H1 (cell line): Measurements from ENCODE around the gene PSMD6. TPM values are rescaled to one million over a fixed set of nuclear protein-coding genes. Genes with fewer than 3 reads are reported as not detected.

Source experiments
- CTCF ChIA-PET: fragments of 300-600 bp; sonication (Branson Sonifier 250); formaldehyde crosslinking; loops from one replicate; lab custom pipeline; 2021; ENCODE audit not compliant: partially characterized antibody; lab: Charles Lee
- POLR2A ChIA-PET: fragments of 300-600 bp; sonication (Branson Sonifier 250); formaldehyde crosslinking; loops from one replicate; lab custom pipeline; 2021; ENCODE audit warnings: inconsistent platforms; ENCODE audit not compliant: partially characterized antibody; lab: Charles Lee
- DNase-seq, 2 experiments: peaks; one replicate each; pipeline versions ENCODE4 v3.0.0 to v3.0.0-alpha.2; 2010 to 2022; ENCODE audit warnings: low spot score in 2 of 2, low read depth in 1 of 2, mixed read lengths in 1 of 2
- FAIRE-seq: peaks from 2 replicates; lab custom pipeline; 2011; peaks lifted over from hg19 to GRCh38; lab: Jason Lieb, UNC
- H2AFZ ChIP-seq: 2 replicates; pipeline ENCODE4 v1.8.1; 2012; ENCODE audit warnings: low read length, inconsistent platforms
- H2AK5ac ChIP-seq: 2 replicates; pipeline ENCODE4 v1.6.1; 2013; ENCODE audit warnings: low read depth, low read length
- H2BK120ac ChIP-seq: replicated peaks from 2 replicates; pipeline ENCODE3; 2013; ENCODE audit warnings: low read depth, low read length, inconsistent platforms
- H2BK12ac ChIP-seq: 2 replicates; pipeline ENCODE4 v1.6.1; 2013; ENCODE audit warnings: low read depth, low read length
- H2BK15ac ChIP-seq: 2 replicates; pipeline ENCODE4 v1.6.1; 2013; ENCODE audit warnings: low read length
- H2BK20ac ChIP-seq: 2 replicates; pipeline ENCODE4 v1.6.1; 2013; ENCODE audit warnings: low read length
- H2BK5ac ChIP-seq: 2 replicates; pipeline ENCODE4 v1.6.1; 2013; ENCODE audit warnings: low read depth, low read length
- H3K14ac ChIP-seq: 2 replicates; pipeline ENCODE4 v1.6.1; 2013; ENCODE audit warnings: inconsistent platforms; ENCODE audit not compliant: insufficient read length
- H3K18ac ChIP-seq: 2 replicates; pipeline ENCODE4 v1.6.1; 2013; ENCODE audit warnings: low read length; ENCODE audit errors: extremely low read depth
- H3K23ac ChIP-seq: 2 replicates; pipeline ENCODE4 v1.6.1; 2013; ENCODE audit warnings: inconsistent platforms; ENCODE audit not compliant: insufficient read length
- H3K23me2 ChIP-seq: 2 replicates; pipeline ENCODE4 v1.6.1; 2013; ENCODE audit warnings: low read depth, low read length
- H3K27ac ChIP-seq: 2 replicates; pipeline ENCODE4 v1.6.1; 2011; ENCODE audit warnings: low read depth, low read length, inconsistent platforms
- H3K27me3 ChIP-seq, 4 experiments: replicated peaks in 1 of 4; 1 replicate in 1 of 4; 2 replicates in 3 of 4; pipeline versions ENCODE4 v1.6.1 to v1.8.1; 2011 to 2013; ENCODE audit warnings: low read length in 3 of 4, mild to moderate bottlenecking in 3 of 4, inconsistent platforms in 2 of 4, mixed read lengths in 2 of 4, moderate library complexity in 1 of 4; ENCODE audit not compliant: control insufficient read depth in 3 of 4, insufficient read depth in 3 of 4; ENCODE audit errors: extremely low read depth in 1 of 4
- H3K36me3 ChIP-seq, 4 experiments: 2 replicates each; pipeline versions ENCODE4 v1.6.1 to v1.8.1; 2011 to 2013; ENCODE audit warnings: mild to moderate bottlenecking in 4 of 4, low read length in 3 of 4, moderate library complexity in 2 of 4, control low read depth in 1 of 4, inconsistent platforms in 1 of 4; ENCODE audit not compliant: insufficient read depth in 4 of 4, control insufficient read depth in 2 of 4
- H3K4ac ChIP-seq: replicated peaks from 2 replicates; pipeline ENCODE3; 2013; ENCODE audit warnings: low read length, low read depth, mixed read lengths, inconsistent platforms; ENCODE audit not compliant: insufficient read length
- H3K4me1 ChIP-seq, 4 experiments: replicated peaks in 1 of 4; 1 replicate in 1 of 4; 2 replicates in 3 of 4; pipeline versions ENCODE4 v1.6.1 to v1.8.1; 2011 to 2013; ENCODE audit warnings: low read length in 3 of 4, inconsistent platforms in 2 of 4, mixed read lengths in 1 of 4; ENCODE audit not compliant: insufficient read depth in 4 of 4, control insufficient read depth in 3 of 4
- H3K4me2 ChIP-seq, 2 experiments: 2 replicates each; pipeline versions ENCODE4 v1.6.1 to v1.8.1; 2011 to 2013; ENCODE audit warnings: low read depth in 2 of 2, low read length in 2 of 2, control low read depth in 1 of 2, inconsistent platforms in 1 of 2, mild to moderate bottlenecking in 1 of 2; ENCODE audit not compliant: insufficient read depth in 1 of 2
- H3K4me3 ChIP-seq, 4 experiments: fragments of 200-600, 300-600 bp in 1 of 4; sonication (generic), shearing (Covaris generic), sonication (Bioruptor Twin) in 1 of 4; 2 replicates each; pipeline versions ENCODE4 v1.5.1 to v1.8.1; 2011 to 2016; ENCODE audit warnings: low read length in 4 of 4, low read depth in 3 of 4, control low read depth in 2 of 4, inconsistent platforms in 2 of 4, mild to moderate bottlenecking in 2 of 4, mixed read lengths in 1 of 4, moderate library complexity in 1 of 4; ENCODE audit not compliant: insufficient read depth in 2 of 4; ENCODE audit errors: extremely low read depth in 1 of 4
- H3K56ac ChIP-seq: replicated peaks from 2 replicates; pipeline ENCODE3; 2013; ENCODE audit warnings: low read depth, mild to moderate bottlenecking, mixed read lengths, low read length, inconsistent platforms; ENCODE audit not compliant: insufficient read length
- H3K79me1 ChIP-seq: 2 replicates; pipeline ENCODE4 v1.6.1; 2013; ENCODE audit warnings: low read depth, low read length, control low read depth
- H3K79me2 ChIP-seq, 2 experiments: 2 replicates each; pipeline versions ENCODE4 v1.6.1 to v1.8.1; 2012 to 2013; ENCODE audit warnings: low read length in 2 of 2, mild to moderate bottlenecking in 2 of 2, inconsistent platforms in 1 of 2; ENCODE audit not compliant: insufficient read depth in 2 of 2, control insufficient read depth in 1 of 2
- H3K9ac ChIP-seq, 4 experiments: replicated peaks in 1 of 4; 1 replicate in 1 of 4; 2 replicates in 3 of 4; pipeline versions ENCODE4 v1.6.1 to v1.8.1; 2011 to 2013; ENCODE audit warnings: low read depth in 3 of 4, low read length in 3 of 4, control low read depth in 2 of 4, mild to moderate bottlenecking in 2 of 4, moderate library complexity in 2 of 4, inconsistent platforms in 1 of 4; ENCODE audit errors: extremely low read depth in 1 of 4
- H3K9me3 ChIP-seq, 2 experiments: 2 replicates each; pipeline versions ENCODE4 v1.6.1 to v1.8.1; 2012 to 2013; ENCODE audit warnings: mild to moderate bottlenecking in 2 of 2, moderate library complexity in 2 of 2, control low read depth in 1 of 2, inconsistent platforms in 1 of 2, low read depth in 1 of 2, low read length in 1 of 2, mixed read lengths in 1 of 2; ENCODE audit not compliant: insufficient read depth in 2 of 2
- H4K20me1 ChIP-seq, 2 experiments: replicated peaks in 1 of 2; 2 replicates each; pipeline versions ENCODE3 to v1.8.1; 2011 to 2013; ENCODE audit warnings: inconsistent platforms in 2 of 2, low read length in 2 of 2, mild to moderate bottlenecking in 1 of 2; ENCODE audit not compliant: insufficient read depth in 2 of 2, control insufficient read depth in 1 of 2
- H4K5ac ChIP-seq: 2 replicates; pipeline ENCODE4 v1.6.1; 2013; ENCODE audit warnings: low read length, low read depth, mixed read lengths, inconsistent platforms; ENCODE audit not compliant: insufficient read length
- H4K8ac ChIP-seq: 2 replicates; pipeline ENCODE4 v1.8.0; 2013; ENCODE audit warnings: mild to moderate bottlenecking, moderate library complexity, low read length, inconsistent platforms; ENCODE audit not compliant: insufficient read depth; ENCODE audit errors: extremely low read depth
- H4K91ac ChIP-seq: replicated peaks from 2 replicates; pipeline ENCODE3; 2013; ENCODE audit warnings: low read length, mixed read lengths, inconsistent platforms; ENCODE audit not compliant: insufficient read length
- ATF2 ChIP-seq: IDR thresholded peaks from 2 replicates; pipeline ENCODE4 v1.6.1; 2012; ENCODE audit warnings: low read length, inconsistent platforms
- BRCA1 ChIP-seq: IDR thresholded peaks from 2 replicates; pipeline ENCODE4 v1.6.1; 2012; ENCODE audit warnings: low read depth, low read length, improper control_type of control experiment
- CREB1 ChIP-seq: IDR thresholded peaks from 2 replicates; pipeline ENCODE4 v1.6.1; 2012; ENCODE audit warnings: inconsistent platforms
- CTBP2 ChIP-seq: IDR thresholded peaks from 2 replicates; pipeline ENCODE4 v1.7.0; 2011; ENCODE audit warnings: borderline replicate concordance, mild to moderate bottlenecking, moderate library complexity, mixed read lengths, low read length; ENCODE audit not compliant: insufficient read depth, insufficient read length
- HDAC6 ChIP-seq: IDR thresholded peaks from one replicate; pipeline ENCODE4 v1.7.1; 2012; ENCODE audit warnings: low read depth, mild to moderate bottlenecking, inconsistent platforms, low read length, moderate library complexity
- KDM1A ChIP-seq: fragments of 200-600, 300-600 bp; sonication (generic); IDR thresholded peaks from 2 replicates; pipeline ENCODE4 v1.7.1; 2016; ENCODE audit warnings: mild to moderate bottlenecking, low read length, borderline replicate concordance
- KDM4A ChIP-seq: IDR thresholded peaks from one replicate; pipeline ENCODE4 v1.7.1; 2012; ENCODE audit warnings: low read depth, mild to moderate bottlenecking, moderate library complexity, low read length, inconsistent platforms; ENCODE audit not compliant: severe bottlenecking
- NANOG ChIP-seq: IDR thresholded peaks from 2 replicates; pipeline ENCODE4 v1.6.1; 2011; ENCODE audit warnings: low read length, low read depth, mild to moderate bottlenecking, inconsistent platforms; ENCODE audit not compliant: insufficient read depth, poor library complexity, severe bottlenecking
- SAP30 ChIP-seq: fragments of 300-600 bp; sonication (generic); IDR thresholded peaks from 2 replicates; pipeline ENCODE4 v1.7.1; 2012; ENCODE audit warnings: low read length, moderate library complexity, mild to moderate bottlenecking, inconsistent platforms; ENCODE audit not compliant: insufficient read depth, insufficient replicate concordance
- SIN3A ChIP-seq, 2 experiments: IDR thresholded peaks in 1 of 2; conservative IDR thresholded peaks in 1 of 2; 2 replicates each; pipeline ENCODE4 v1.6.1; 2011 to 2012; ENCODE audit warnings: low read length in 2 of 2, improper control_type of control experiment in 1 of 2, low read depth in 1 of 2, mild to moderate bottlenecking in 1 of 2
- SP4 ChIP-seq: IDR thresholded peaks from 2 replicates; pipeline ENCODE4 v1.6.1; 2012; ENCODE audit warnings: low read length, inconsistent platforms
- TBP ChIP-seq: IDR thresholded peaks from 2 replicates; pipeline ENCODE4 v1.6.1; 2011; ENCODE audit warnings: low read depth, low read length, improper control_type of control experiment
- WGBS, 2 experiments: shearing (Covaris generic) in 1 of 2; methylation state at CpG; one replicate each; pipeline versions ENCODE4 v1.1.6 to v1.1.7; 2013 to 2015; ENCODE audit warnings: low lambda C conversion rate in 2 of 2, mixed read lengths in 2 of 2, inconsistent platforms in 1 of 2, low coverage in 1 of 2, missing lambda C conversion rate in 1 of 2; ENCODE audit not compliant: insufficient replicate concordance in 2 of 2, insufficient coverage in 1 of 2, insufficient read length in 1 of 2; ENCODE audit errors: extremely low coverage in 1 of 2, missing lambda C conversion rate in 1 of 2; 5-methylcytosine and 5-hydroxymethylcytosine counted together
- polyA plus RNA-seq, 7 experiments: library from polyadenylated mRNA; depleted of rRNA in 3 of 7; stranded (reverse) in 5 of 7; unstranded in 2 of 7; fragments of >200 nt in 5 of 7; fragments of 200-250 nt in 2 of 7; gene quantifications; 1 replicate in 5 of 7; 2 replicates in 1 of 7; 4 replicates in 1 of 7; pipeline versions ENCODE4 v1.2.1 to v1.2.3, GENCODE V29; 2011 to 2013; ENCODE audit warnings: missing spikeins in 2 of 7, mixed read lengths in 2 of 7
- total RNA-seq: library from RNA; stranded (reverse); fragmentation: NEBNext Ultra II Directional; extraction: Animal tissue kit (Norgen Biotek cat#: 25700); gene quantifications from 2 replicates; pipeline ENCODE4 v1.2.1, GENCODE V29; 2021

The PSMD6 gene
- total and polyA plus RNA-seq, 2 of the 8 experiments (the other 6 are each of a cell fraction or from before 2014, with no cell fraction given) = 43.7 to 104 TPM

DNA sequence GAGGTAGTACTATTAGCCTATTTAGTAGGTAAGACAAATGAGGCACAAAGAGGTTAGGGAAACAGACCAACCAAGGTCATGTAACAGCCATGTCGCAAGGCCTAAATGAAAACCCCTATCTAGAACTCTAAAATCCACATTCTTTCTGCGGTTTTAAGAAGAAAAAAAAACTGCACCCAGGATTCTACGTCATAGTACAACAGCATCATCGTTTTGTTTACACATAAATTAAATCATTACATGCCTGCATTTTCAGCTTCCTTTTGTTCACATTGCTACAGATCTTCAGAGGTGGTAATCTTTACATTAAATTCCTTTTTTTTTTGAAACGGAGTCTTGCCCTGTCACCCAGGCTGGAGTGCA lies 548 bp upstream of the PSMD6 start:
- no peaks in the 10 kb centered on the region for H3K9me3 ChIP-seq
- no peak overlapping the region for H3K18ac ChIP-seq
- ChIA-PET POLR2A (interaction anchor here (0.6 to 1.3 kb wide), 2 partner anchors 11 to 160 kb away, joined by 3 to 4 read pairs; partner anchors contain the start of genes ATXN7 and THOC7), CTCF (interaction anchor here (0.6 to 6.3 kb wide), 34 partner anchors 31 to 512 kb away, joined by 3 to 51 read pairs (median 4); partner anchors contain the start of gene PRICKLE2)
- FAIRE-seq = peak; percentile 45
- no peak overlapping the region for H4K8ac ChIP-seq
- WGBS, 2 experiments = 74% methylated on average over 5 of the region's 5 CpGs; no CpG with 5 or more reads in 1 of the 2 experiments
- no peak overlapping the region for H3K4ac ChIP-seq
- H4K5ac ChIP-seq = no peak overlapping the region
- H3K27me3 ChIP-seq = no peaks in the 10 kb centered on the region
- no peak overlapping the region for H4K91ac ChIP-seq
- no peak overlapping the region for H2BK20ac ChIP-seq
- peaks cover 0 to 24% (median 6%) of the 10 kb centered on the region in 4 experiments; a peak in 4 of 8 replicates for H3K36me3 ChIP-seq
- H3K79me2 ChIP-seq = peaks cover 5 to 22% of the 10 kb centered on the region in 2 experiments; a peak in 3 of 4 replicates
- H2AK5ac ChIP-seq = no peak overlapping the region
- H3K4me3 ChIP-seq = peak overlapping the region in 1 of 4 experiments; percentile 93; a peak in 2 of 8 replicates
- H2BK120ac ChIP-seq = no peak overlapping the region
- DNase-seq = no peak
- H3K23ac ChIP-seq = no peak overlapping the region
- H2BK12ac ChIP-seq = no peak overlapping the region
- no peak overlapping the region for H3K4me2 ChIP-seq
- no peak overlapping the region for H2BK5ac ChIP-seq
- peaks cover 3 to 8% (median 4%) of the 10 kb centered on the region in 4 experiments; a peak in 6 of 7 replicates for H3K4me1 ChIP-seq
- no peak overlapping the region for H2BK15ac ChIP-seq
- no peak overlapping the region for H3K27ac ChIP-seq
- no peak overlapping the region for H3K56ac ChIP-seq
- H4K20me1 ChIP-seq = peaks cover 0 to 3% of the 10 kb centered on the region in 2 experiments
- H3K14ac ChIP-seq = no peak overlapping the region
- H3K79me1 ChIP-seq = no peaks in the 10 kb centered on the region
- no peak overlapping the region for H2AFZ ChIP-seq
- H3K23me2 ChIP-seq = peaks cover 6% of the 10 kb centered on the region
- no peak overlapping the region for H3K9ac ChIP-seq
- TF ChIP-seq KDM1A (no peak), TBP (no peak), SAP30 (no peak), NANOG (no peak), KDM4A (no peak), SP4 (no peak), CREB1 (no peak), BRCA1 (no peak), ATF2 (no peak), HDAC6 (no peak), CTBP2 (no peak), SIN3A (conservative IDR thresholded peaks at IDR 0.05 in 1 of 2, IDR thresholded peaks at IDR 0.05 in 1 of 2; ENCODE audit: low read depth in 1 of 2, low read length in 2 of 2) (no peak)
